ENCODE measurements around the gene MRPL53. TPM values are rescaled to one million over a fixed set of nuclear protein-coding genes. Genes with fewer than 3 reads are reported as not detected.

Gene MRPL53
- total and polyA plus RNA-seq, 9 of the 15 experiments (the other 6 are each of a cell fraction or from before 2014, with no cell fraction given): 11.5 to 87.9 (median 41.1) TPM

GRCh38 chr2:74440378-74441169, 31.9 kb downstream of the MRPL53 start (continued):
- no peak; the same call in 1 of the 2 replicates for TF ChIP-seq TOE1 (IDR thresholded peaks at IDR 0.05; ENCODE audit: borderline replicate concordance)
- no peak for TF ChIP-seq TOE1 (CRISPR knock-in tag; IDR thresholded peaks at IDR 0.05; ENCODE audit: borderline replicate concordance, low read depth)
- no peak for TF ChIP-seq ZEB2 (IDR thresholded peaks at IDR 0.05)
- TF ChIP-seq EZH2 (IDR thresholded peaks at IDR 0.05; ENCODE audit: borderline replicate concordance, low read depth, low read length): no peak
- no peak for TF ChIP-seq TFE3 (CRISPR knock-in tag; IDR thresholded peaks at IDR 0.05)
- TF ChIP-seq MEIS2 (IDR thresholded peaks at IDR 0.05; ENCODE audit: partially characterized antibody): peak; percentile 6
- TF ChIP-seq ZNF778 (CRISPR knock-in tag; IDR thresholded peaks at IDR 0.05): no peak
- no peak for TF ChIP-seq ZBTB49 (CRISPR knock-in tag; IDR thresholded peaks at IDR 0.05; ENCODE audit: borderline replicate concordance)
- no peak for TF ChIP-seq USF1 (CRISPR knock-in tag; IDR thresholded peaks at IDR 0.05)
- TF ChIP-seq ID3 (CRISPR knock-in tag; IDR thresholded peaks at IDR 0.05): no peak
- TF ChIP-seq ID3 (tag; IDR thresholded peaks at IDR 0.05): no peak
- no peak for TF ChIP-seq ZZZ3 (IDR thresholded peaks at IDR 0.05)
- 0 out of 2 replicates have a peak, but pooled peaks have one; percentile 9 for TF ChIP-seq TCF7 (IDR thresholded peaks at IDR 0.05; ENCODE audit: borderline replicate concordance)
- TF ChIP-seq ARID4B (CRISPR knock-in tag; IDR thresholded peaks at IDR 0.05): no peak; the same call in 1 of the 2 replicates
- peak; percentile 80 for TF ChIP-seq KDM5B (IDR thresholded peaks at IDR 0.05; ENCODE audit: insufficient replicate concordance, low read depth, low read length)
- no peak for TF ChIP-seq ZNF583 (CRISPR knock-in tag; IDR thresholded peaks at IDR 0.05)
